Keratinocyte (primary cell): Measurements from ENCODE around the gene IFNB1.

Experiments
- EZH2 ChIP-seq: IDR thresholded peaks from one replicate; pipeline ENCODE4 v1.6.1; 2012; ENCODE audit warnings: inconsistent platforms, mild to moderate bottlenecking, low read length, moderate library complexity
- TF ChIP-seq, protein P1 (sequence below), 3 experiments: IDR thresholded peaks in 1 of 3; conservative IDR thresholded peaks in 1 of 3; optimal IDR thresholded peaks in 1 of 3; 2 replicates in 2 of 3; 3 replicates in 1 of 3; pipeline versions ENCODE3 to v1.5.1; 2011; ENCODE audit warnings: low read length in 3 of 3, mild to moderate bottlenecking in 3 of 3, moderate library complexity in 2 of 3, control low read depth in 1 of 3, inconsistent platforms in 1 of 3; ENCODE audit not compliant: insufficient read depth in 2 of 3; ENCODE audit errors: extremely low read depth in 1 of 3

DNA sequence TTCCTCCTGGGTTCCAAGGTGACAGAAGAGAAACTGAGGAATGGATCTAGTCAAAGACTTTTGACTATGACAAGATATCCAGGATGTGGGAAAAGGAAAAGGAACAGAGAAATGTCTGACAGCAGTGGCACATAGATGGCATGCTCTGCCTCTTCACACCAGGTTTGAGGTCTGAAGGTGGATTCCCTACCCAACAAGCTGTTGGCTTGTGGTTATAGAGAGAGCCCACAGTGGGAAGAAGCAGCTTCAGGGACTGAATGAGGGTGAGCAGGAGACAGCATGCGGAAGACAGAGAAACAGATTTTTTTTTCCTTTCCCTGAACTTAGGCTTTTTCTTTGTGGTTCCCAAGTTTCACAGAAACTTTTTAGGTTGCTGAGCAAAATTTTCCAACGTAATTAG is 43.3 kb upstream of the IFNB1 start:
- TF ChIP-seq, protein P1, sequence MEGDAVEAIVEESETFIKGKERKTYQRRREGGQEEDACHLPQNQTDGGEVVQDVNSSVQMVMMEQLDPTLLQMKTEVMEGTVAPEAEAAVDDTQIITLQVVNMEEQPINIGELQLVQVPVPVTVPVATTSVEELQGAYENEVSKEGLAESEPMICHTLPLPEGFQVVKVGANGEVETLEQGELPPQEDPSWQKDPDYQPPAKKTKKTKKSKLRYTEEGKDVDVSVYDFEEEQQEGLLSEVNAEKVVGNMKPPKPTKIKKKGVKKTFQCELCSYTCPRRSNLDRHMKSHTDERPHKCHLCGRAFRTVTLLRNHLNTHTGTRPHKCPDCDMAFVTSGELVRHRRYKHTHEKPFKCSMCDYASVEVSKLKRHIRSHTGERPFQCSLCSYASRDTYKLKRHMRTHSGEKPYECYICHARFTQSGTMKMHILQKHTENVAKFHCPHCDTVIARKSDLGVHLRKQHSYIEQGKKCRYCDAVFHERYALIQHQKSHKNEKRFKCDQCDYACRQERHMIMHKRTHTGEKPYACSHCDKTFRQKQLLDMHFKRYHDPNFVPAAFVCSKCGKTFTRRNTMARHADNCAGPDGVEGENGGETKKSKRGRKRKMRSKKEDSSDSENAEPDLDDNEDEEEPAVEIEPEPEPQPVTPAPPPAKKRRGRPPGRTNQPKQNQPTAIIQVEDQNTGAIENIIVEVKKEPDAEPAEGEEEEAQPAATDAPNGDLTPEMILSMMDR (optimal IDR thresholded peaks at IDR 0.05 in 1 of 3, IDR thresholded peaks at IDR 0.05 in 1 of 3, conservative IDR thresholded peaks at IDR 0.05 in 1 of 3; ENCODE audit: extremely low read depth in 1 of 3, insufficient read depth in 2 of 3, low read length in 3 of 3) = no peak
- no peak for TF ChIP-seq EZH2
